Nephron progenitor cell (in vitro differentiated cells): ENCODE results near the gene NXN.
A peak's percentile ranks its signal among the peaks of the same experiment; 100 is the strongest.

ENCODE experiments used
- DNase-seq: peaks from one replicate; pipeline ENCODE4 v3.0.0; 2021
- H3K27ac Mint-ChIP-seq: 2 replicates; pipeline ENCODE4 v1.8.0; 2021; ENCODE audit warnings: mild to moderate bottlenecking, moderate library complexity, mixed read lengths
- H3K27me3 Mint-ChIP-seq: 2 replicates; pipeline ENCODE4 v1.8.0; 2021; ENCODE audit warnings: mild to moderate bottlenecking, low read depth, mixed read lengths; ENCODE audit not compliant: poor library complexity
- H3K36me3 Mint-ChIP-seq: 2 replicates; pipeline ENCODE4 v1.8.0; 2021; ENCODE audit warnings: low read depth, mixed read lengths
- H3K4me1 Mint-ChIP-seq: 2 replicates; pipeline ENCODE4 v1.8.0; 2021; ENCODE audit warnings: mixed read lengths
- H3K4me3 Mint-ChIP-seq: 2 replicates; pipeline ENCODE4 v1.8.0; 2021; ENCODE audit warnings: mild to moderate bottlenecking, moderate library complexity, mixed read lengths
- H3K9me3 Mint-ChIP-seq: 2 replicates; pipeline ENCODE4 v1.8.0; 2021; ENCODE audit warnings: mild to moderate bottlenecking, moderate library complexity, mixed read lengths
- TF ChIP-seq, protein P1 (sequence below): fragments of 200-600 bp; sonication (generic); IDR thresholded peaks from 2 replicates; pipeline ENCODE4 v1.5.0; 2021; ENCODE audit warnings: antibody characterized with exemption

The NXN gene

DNA sequence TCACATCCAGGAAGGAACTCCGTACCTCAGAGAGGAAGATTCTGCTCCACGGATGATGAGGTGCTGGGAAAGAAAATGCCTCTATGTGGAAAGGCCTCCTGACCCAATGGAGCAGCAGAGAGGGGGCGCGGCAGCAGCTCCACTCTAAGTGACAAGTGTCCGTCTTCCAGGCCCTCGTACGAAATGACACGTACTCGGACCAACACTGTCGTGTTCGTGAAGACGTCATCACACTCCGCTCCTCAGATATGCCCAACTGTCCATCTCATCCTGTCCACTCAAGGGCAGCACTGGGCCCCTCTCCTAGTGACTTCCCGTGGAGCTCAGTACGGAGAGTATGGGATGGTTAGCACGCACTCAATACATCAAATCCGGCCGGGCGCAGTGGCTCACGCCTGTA lies 165.2 kb downstream of the NXN start:
- H3K27me3 Mint-ChIP-seq: no peaks in the 10 kb centered on the region
- no peaks in the 10 kb centered on the region for H3K9me3 Mint-ChIP-seq
- H3K27ac Mint-ChIP-seq: peak overlapping the region; percentile 34
- peaks cover 67% of the 10 kb centered on the region for H3K36me3 Mint-ChIP-seq
- no peak overlapping the region for H3K4me3 Mint-ChIP-seq
- TF ChIP-seq, protein P1, sequence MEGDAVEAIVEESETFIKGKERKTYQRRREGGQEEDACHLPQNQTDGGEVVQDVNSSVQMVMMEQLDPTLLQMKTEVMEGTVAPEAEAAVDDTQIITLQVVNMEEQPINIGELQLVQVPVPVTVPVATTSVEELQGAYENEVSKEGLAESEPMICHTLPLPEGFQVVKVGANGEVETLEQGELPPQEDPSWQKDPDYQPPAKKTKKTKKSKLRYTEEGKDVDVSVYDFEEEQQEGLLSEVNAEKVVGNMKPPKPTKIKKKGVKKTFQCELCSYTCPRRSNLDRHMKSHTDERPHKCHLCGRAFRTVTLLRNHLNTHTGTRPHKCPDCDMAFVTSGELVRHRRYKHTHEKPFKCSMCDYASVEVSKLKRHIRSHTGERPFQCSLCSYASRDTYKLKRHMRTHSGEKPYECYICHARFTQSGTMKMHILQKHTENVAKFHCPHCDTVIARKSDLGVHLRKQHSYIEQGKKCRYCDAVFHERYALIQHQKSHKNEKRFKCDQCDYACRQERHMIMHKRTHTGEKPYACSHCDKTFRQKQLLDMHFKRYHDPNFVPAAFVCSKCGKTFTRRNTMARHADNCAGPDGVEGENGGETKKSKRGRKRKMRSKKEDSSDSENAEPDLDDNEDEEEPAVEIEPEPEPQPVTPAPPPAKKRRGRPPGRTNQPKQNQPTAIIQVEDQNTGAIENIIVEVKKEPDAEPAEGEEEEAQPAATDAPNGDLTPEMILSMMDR: no peak
- DNase-seq: no peak
- H3K4me1 Mint-ChIP-seq: peaks cover 15% of the 10 kb centered on the region

GRCh38 chr17:812638-813204 lies 166.9 kb downstream of the NXN start:
- DNase-seq: no peak
- TF ChIP-seq, protein P1: no peak
- peak overlapping the region; percentile 89 for H3K27ac Mint-ChIP-seq
- H3K4me3 Mint-ChIP-seq: no peak overlapping the region
- H3K36me3 Mint-ChIP-seq: peaks cover 62% of the 10 kb centered on the region
- no peaks in the 10 kb centered on the region for H3K9me3 Mint-ChIP-seq
- H3K27me3 Mint-ChIP-seq: no peaks in the 10 kb centered on the region
- H3K4me1 Mint-ChIP-seq: peaks cover 15% of the 10 kb centered on the region

GRCh38 chr17:811051-811784 lies 168.4 kb downstream of the NXN start:
- Mint-ChIP-seq H3K4me1 (peaks cover 22% of the 10 kb centered on the region), H3K27ac (peak overlapping the region; percentile 44), H3K9me3 (no peaks in the 10 kb centered on the region), H3K27me3 (no peaks in the 10 kb centered on the region), H3K4me3 (no peak overlapping the region), H3K36me3 (peaks cover 49% of the 10 kb centered on the region)
- DNase-seq: no peak
- TF ChIP-seq, protein P1: no peak

- Mint-ChIP-seq H3K27me3 (no peaks in the 10 kb centered on the region), H3K9me3 (no peaks in the 10 kb centered on the region), H3K27ac (no peak overlapping the region), H3K4me1 (peaks cover 39% of the 10 kb centered on the region), H3K4me3 (no peak overlapping the region), H3K36me3 (peaks cover 27% of the 10 kb centered on the region)
- TF ChIP-seq, protein P1: no peak
- DNase-seq: no peak
These were observed 171.9 kb downstream of the NXN start for GRCh38 chr17:807523-808294.

DNA sequence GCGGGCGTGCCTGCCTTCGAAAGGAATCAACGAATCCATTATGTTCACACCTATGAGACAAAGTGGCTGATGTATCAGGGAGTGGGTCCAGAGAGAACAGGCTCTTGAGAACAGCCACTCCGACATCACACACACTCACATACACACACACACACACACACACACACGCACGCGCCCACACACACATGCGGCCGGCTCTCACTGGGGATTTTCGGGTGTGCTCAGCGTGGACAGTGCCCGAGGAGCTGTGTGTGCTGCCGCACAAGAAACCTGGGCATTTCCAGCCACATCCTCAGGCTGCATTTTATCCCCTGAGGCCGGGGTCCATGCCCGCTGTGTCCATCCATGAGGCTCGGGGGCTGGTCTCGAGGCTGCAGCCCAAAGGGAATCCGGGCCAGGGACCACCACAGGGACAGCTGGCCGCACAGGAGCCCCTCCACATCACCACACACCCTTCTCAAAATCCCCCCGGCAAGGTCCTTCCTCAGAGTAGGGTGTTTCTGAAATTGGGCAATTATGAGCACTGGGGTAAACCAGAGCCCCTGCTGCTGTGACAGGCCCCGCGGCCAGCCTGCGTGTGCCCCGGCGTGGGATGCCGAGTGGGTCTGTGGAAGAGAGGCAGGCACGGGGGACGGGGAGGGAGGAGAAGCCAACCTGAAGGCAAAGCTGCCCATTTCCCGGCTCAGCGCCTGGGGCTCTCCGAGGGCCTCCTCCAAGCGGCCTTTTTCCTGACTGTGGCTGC lies 172.6 kb downstream of the NXN start:
- Mint-ChIP-seq H3K36me3 (peaks cover 21% of the 10 kb centered on the region), H3K27me3 (no peaks in the 10 kb centered on the region), H3K4me1 (peaks cover 35% of the 10 kb centered on the region), H3K4me3 (no peak overlapping the region), H3K27ac (no peak overlapping the region), H3K9me3 (no peaks in the 10 kb centered on the region)
- TF ChIP-seq, protein P1: no peak
- no peak for DNase-seq
